GM21825 (cell line): ENCODE measurements around the gene GSTT2.

ENCODE experiments used
- ATAC-seq: cut with Tn5 transposase; IDR thresholded peaks from one replicate; pipeline ENCODE4 v1.9.1; 2021; ENCODE audit warnings: mild to moderate bottlenecking, moderate library complexity; ENCODE audit not compliant: unreplicated experiment

Gene GSTT2

DNA sequence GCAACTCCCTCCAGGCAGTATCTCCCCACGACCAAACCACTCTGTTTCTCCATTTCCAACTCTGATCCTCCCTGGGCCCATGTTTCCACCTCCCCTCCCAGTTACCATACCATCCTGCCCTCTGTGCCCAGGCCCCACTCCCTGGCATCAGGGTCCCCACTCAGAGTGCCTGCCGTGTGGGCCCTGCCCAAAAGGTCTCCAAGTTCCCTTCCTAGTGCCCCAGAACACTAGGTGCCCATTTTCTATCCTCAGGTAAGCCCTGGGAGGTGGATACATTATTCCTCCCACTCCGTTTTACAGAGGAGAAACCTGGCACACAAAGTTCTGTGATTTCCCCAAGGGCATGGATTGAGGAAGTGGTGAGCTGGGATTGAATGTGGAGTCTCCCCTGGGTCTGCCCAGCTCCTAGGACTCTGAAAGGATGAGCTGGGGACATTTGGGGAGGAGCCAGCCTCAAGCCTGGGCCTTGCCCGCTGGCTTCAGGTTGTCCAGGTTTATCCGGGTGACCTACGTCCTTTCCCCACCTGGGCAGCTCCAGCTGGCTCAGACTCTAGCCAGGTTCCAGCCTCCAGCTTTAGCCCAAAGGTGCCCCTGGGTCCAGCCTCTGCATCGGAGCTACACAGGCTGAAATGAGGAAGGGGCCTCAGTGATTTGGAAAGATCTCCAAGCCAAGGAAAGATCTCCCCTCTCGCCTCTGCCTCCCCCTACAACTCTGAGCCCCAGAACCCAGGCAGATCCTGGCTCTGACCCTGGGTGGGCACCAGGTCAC is 27.5 kb downstream of the GSTT2 start:
- no peak for ATAC-seq

DNA sequence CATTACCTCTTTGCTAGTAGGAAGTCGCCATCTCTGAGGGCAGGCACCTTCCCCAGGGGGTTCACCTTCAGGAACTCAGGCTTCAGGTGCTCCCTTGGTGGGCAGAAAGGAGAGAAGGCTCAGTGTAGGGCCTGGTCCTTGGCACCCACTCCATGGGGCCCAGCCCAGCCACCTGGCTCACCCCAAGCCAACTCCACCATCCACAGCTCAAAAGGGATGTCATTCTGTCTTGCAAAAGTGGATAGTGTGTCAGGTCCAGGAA is 28.0 kb downstream of the GSTT2 start:
- ATAC-seq = no peak

DNA sequence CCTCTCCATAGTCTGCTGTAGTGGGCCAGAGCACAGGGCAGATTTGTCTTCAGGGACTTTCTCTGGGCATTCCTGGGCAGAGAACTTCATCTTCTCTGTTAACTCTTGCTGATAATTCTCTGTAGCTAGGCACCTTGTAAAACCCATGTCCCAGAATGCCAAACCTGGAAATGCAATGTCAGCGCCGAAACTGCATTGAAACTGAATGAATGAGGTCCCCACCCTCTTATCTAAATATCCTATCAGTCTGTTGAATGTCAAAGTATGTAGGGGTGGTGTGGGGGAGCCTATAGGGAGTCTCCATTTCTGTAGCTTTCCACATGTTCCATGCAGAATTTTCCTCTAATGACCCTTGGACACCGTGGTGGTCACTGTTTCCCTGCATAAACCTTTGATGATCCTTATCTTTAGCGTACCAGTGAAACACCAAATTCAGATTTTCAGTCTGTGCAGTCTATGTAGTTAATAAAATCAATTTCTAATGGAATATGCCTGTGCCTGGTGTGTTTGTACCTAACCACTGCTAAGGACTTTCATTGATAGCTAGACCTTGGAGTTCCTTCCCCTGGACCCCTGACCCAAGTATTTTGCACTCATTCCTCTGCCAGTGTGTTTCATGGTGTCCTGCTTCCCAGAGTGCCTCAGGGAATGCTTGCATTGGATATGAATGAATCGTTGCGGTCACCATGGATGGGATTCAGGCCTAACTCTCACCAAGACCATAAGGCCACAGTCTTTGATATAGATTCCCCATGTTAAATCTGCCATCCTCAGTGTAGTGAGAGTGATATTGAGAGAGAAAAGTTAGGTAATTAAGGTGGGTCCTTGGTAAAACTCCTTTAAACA is 28.7 kb downstream of the GSTT2 start:
- ATAC-seq = no peak

DNA sequence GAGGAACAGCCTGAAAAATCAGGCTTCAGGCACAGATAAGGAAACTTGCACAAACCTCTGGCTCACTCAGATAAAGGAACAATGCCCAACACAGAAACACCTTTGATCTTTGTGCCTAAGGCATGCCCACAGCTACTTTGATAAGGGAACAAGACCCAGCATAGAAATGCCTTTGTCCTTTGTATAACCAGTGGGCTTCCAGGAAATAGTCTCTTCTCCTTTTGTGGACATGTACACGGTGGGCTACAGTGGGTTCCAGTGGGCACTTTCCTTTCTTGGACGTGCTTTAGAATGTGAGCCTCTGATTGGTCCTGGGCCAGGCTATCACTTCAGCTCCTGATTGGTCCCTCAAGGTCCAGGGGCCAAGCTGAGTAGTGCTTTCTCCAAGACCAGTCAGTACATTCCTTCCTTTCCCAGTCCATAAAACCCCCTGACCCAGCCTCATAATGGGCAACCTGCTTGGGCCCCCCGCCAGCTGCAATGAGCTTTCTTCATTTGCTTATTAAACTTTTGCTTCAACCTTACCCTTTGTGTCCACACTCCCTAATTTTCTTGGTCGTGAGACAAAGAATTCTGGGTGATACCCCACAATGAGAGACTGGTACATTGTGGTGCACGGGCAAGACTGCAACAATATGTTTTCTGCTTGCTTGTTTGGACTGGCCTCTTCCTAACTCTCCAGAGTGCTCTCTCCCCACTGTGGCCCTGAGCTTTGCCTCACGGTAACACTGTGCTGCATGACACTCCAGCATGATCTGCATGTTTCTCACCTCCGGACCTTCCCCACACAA is 29.5 kb downstream of the GSTT2 start:
- ATAC-seq = no peak

DNA sequence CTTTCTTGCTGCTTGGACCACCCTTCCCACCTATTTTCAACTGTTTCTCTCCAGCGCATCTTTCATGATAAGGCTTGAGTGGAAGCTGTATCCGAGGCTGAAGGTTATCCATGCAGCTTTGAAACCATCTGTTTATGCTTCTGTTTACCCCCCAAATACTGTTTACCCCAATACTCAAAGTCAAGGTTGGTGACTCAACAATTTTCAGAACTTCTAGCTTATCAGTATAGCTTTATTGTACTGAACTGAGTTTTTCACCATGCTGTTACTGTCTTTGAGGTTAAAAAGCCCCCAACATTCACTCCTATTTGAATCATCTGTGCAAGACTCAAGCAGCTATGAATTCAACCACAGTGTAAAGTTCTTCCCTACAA is 30.1 kb downstream of the GSTT2 start:
- no peak for ATAC-seq

DNA sequence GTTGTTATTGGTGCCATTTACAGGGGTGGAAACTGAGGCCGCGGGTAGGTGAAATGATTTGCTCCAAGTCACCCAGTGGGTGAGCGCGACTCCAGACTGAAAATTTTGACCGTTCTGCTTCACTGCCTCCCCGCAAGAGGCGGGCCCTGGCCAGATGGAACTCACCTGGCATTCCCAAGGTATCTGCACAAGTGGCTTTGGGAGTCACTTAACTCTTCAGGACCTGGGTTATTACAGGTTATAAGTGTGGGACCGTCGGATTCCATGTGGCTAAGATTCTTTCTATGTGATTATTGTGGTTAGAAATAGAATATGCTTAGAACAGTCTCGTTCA is 31.8 kb downstream of the GSTT2 start:
- peak; percentile 6 for ATAC-seq

DNA sequence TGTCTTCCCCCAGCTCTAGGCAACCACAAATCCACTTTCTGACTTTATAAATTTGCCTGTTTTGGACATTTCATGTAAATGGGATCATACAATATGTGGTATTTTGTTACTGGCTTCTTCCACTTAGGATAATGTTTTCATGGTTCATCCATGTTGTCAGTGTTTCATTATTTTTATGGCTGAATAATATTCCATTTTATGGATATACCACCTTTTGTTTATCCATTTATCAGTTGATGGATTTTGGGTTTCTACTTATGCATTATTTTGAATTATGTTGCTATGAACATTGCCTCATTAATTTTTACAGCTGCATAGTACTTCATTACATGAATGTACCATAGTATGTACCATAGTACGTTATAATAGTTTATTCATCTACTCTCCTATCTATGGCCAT is 36.2 kb downstream of the GSTT2 start:
- no peak for ATAC-seq

DNA sequence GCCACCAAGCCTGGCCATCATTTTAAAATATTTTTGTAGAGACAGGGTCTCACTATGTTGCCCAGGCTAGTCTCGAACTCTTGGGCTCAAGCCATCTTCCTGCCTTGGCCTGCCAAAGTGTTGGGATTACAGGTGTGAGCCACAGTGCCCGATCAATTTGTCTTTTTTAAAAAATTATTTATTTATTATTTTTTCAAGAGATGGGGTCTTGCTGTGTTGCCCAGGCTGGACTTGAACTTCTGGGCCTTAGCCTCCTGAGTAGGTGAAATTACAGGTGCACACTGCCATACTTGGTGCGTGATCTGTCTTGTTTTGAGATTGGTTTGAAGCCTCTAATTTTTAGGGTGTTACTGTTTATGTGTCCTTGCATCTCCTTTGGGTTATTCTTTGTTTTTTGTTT is 41.4 kb downstream of the GSTT2 start:
- no peak for ATAC-seq

DNA sequence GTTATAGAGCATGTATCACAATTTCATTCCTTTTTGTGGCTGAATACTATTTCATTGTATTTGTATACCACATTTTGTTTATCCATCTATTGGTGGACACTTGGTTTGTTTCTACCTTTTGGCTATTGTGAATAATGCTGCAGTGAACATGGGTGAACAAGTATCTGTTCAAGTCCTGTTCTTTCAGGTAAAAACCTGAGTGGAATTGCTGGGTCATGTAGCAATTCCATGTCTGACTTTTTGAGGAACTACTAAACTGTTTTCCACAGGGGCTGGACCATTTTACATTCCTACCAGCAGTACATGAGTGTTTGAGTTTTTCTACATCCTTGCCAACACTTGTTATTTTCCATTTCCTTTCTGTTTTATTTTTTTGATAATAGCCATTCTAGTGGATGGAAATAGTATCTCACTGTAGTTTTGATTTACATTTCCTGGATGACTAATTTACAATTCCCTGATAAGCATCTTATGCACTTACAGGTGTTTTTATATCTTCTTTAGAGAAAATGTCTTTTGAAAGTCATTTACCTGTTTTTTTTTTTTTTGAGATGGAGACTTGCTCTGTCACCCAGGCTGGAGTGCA is 43.4 kb downstream of the GSTT2 start:
- ATAC-seq = no peak

DNA sequence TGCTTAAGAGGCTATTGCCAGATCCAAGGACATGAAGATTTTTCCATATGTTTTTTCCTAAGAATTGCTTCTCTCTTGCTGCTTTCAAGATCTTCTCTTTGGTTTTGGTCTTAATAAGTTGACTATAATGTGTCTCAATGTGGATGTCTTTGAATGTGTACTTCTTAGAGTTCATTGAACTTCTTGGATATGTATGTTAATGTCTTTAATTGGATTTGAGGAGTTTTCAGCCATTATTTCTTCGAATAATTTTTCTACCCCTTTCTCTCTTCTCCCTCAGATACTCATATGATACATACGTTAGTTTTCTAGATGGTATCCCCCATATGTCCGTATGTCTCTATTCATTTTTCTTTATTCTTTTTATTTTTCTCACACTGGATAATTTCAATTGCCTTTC is 44.4 kb downstream of the GSTT2 start:
- no peak for ATAC-seq

DNA sequence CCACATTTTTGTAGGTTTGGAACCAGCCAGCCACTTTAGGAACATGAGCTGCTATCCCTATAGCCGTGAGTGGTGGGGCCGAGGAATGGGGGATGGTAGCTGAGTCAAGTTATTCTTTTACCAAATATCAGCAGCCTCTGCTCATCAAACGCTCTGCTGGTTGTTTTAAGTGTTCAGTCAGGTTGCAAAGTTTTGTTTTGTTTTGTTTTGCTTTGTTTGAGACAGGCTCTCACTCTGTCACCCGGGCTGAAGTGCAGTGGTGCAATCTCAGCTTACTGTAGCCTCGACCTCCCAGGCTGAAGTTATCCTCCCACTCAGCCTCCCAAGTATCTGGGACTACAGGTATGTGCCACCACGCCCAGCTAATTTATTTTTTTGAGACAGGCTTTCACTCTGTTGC is 45.5 kb downstream of the GSTT2 start:
- ATAC-seq = no peak

DNA sequence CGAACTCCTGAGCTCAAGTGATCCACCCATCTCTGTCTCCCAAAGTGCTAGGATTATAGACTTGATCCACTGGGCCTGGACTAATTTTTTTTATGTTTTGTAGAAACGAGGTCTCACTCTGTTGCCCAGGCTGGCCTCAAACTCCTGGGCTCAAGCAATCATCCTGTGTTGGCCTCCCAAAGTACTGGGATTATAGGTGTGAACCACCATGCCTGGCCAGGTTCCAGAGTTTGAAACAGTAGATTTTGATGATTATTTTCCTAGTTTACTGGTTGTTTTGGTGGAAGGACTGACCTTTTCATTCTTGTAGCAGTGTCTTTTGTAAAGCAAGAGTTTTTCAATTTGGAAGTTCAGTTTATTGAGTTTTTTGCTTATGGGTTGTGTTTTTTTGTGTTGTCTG is 46.1 kb downstream of the GSTT2 start:
- ATAC-seq = no peak

DNA sequence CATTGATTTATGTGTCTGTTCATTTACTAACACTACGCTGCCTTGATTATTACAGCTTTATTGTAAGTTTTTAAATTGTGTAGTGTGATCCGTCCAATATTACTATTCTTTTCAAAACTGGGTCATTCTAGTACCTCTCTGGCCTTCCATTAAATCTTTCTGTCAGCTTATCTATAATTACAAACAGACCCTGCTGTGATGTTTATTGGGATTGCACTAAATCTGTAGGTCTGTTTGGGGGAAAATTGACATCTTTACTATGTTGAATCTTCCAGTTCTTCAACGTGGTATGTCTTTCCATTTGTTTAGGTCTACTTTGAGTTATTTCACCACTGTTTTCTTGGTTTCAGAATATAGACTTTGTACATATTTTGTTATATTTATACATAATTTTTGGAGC is 46.8 kb downstream of the GSTT2 start:
- no peak for ATAC-seq

DNA sequence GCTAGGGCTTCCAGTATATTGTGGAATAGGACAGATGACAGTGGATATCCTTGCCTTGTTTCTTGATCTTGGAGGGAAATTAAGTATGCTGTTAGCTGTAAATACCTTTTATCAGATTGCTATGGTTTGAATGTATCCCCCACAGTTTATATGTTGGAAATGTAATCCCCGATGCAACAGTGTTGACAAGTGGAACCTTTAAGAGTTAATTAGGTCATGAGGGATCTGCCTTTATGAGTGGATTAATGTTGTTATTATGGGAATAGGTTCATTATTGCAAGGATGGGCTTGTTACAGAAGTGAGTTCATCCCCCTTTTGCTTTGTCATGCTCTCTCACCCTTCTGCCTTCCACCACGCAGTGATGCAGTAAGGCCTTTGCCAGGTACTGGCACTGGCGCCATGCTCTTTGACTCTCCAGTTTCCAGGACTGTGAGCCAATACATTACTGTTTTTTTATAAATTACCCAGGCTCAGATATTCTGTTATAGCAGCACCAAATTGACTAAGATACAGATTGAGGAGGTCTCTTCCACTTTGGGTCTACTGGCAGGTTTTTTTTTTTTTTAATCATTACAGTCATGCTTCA is 47.5 kb downstream of the GSTT2 start:
- no peak for ATAC-seq

DNA sequence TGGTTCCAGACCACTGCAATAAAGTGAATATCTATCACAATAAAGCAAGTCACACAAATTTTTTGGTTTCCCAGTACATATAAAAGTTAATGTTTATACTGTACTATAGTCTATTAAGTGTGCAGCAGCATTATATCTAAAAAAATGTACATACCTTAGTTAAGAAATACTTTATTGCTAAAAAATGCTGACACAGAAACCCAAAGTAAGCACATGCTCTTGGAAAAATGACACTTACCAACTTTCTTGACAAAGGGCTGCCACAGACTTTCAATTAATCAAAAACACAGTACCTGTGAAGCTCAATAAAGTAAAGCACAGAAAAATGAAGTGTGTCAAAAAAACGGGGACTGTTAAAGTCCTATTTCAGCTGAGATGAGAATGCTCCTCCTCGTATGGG is 48.1 kb downstream of the GSTT2 start:
- ATAC-seq = no peak

DNA sequence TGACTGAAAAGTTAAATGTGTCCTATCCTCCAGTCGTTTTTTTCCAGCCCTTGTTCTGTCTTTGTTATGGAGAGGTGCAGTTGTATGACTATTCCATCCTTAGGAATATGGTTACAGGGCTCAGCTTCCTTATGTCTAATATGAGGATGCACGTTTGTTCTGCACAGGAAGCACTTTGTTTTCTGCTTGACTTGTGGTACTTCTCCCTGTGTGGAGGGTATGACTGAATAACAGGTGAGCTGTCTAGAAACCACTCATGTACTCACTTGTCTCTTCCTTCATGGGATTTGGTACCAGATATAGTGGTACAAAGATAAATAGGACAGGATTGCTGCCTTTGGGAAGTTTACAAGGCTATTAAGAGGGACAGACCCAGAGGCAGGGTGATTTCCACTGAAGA is 48.6 kb downstream of the GSTT2 start:
- ATAC-seq = no peak

DNA sequence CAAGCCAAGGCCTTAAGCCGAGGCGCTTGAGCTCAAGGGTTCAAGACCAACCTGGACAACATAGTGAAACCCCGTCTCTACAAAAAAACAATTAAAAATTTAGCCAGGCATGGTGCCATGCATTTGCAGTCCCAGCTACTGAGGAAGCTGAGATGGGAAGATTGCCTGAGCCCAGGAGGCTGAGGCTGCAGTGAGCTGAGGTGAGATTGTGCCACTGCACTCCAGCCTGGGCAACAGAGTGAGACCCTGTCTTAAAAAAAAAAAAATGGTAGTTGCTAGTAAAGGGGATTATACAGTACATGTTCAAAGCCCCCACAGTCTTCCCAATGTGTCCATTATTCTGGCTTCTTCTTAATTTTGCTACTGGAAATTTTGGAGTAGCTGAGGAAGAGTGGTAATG is 49.4 kb downstream of the GSTT2 start:
- ATAC-seq = no peak

DNA sequence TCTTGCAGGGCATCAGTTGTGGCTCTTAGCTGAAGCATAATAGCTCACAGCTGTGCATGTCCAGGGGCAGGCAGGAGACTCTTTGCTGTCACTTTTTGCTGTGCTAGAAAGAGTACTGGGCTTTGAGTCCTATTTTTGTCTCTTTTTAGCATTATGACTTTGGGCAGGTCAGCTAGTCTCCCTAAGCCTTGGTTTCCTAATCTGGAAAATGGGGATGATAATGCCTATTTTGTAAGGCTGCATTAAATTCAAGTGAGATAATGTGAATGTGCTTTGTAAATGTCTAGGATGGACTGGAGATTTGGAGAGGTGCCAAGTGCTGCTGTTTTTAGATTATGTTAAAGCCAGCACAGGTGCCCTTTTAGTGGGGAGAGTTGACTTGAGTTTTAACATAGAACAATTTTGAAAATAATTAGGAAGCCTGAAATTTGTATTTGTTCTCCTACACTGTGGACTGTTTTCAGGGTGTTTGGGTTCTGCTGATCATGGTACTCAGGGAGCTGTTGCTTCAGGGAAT is 50.3 kb downstream of the GSTT2 start:
- ATAC-seq = no peak
